Occipital lobe (tissue), 2 donors: ENCODE measurements around the gene C10orf88. TPM values are rescaled to one million over a fixed set of nuclear protein-coding genes. Genes with fewer than 3 reads are reported as not detected.

Source experiments
- DNase-seq: peaks from one replicate; lab custom pipeline; 2025; lab: John Stamatoyannopoulos, UW
- total RNA-seq: library from RNA; depleted of rRNA; stranded (reverse); fragments of >200 nt; gene quantifications from one replicate; pipeline ENCODE4 v1.2.3, GENCODE V29; 2014

Gene C10orf88, protein sequence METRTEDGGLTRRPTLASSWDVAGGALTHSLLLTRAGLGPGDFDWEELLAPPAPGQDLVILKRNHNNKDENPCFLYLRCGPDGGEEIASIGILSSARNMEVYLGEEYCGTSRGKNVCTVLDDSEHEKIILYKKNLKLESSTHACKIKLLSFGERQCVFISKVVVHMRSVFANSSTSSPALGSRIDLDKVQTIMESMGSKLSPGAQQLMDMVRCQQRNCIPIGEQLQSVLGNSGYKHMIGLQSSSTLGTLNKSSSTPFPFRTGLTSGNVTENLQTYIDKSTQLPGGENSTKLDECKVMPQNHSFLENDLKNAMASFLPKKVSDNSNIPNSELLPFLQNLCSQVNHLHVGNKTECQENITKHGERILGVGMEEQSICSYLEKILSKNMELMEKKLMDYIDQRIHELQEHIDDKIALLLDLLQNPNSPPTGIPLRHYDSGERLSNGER
- 31.8 TPM for total RNA-seq

- DNase-seq, result peak; percentile 94
Observed at GRCh38 chr10:122953902-122954730, at the start of gene C10orf88. Gene C10orf88 (minus strand): TSS chr10:122954227. CDS start chr10:122954178, 49 bp downstream.

- DNase-seq, result no peak
Observed at GRCh38 chr10:123001370-123001769, 47.3 kb upstream of the C10orf88 start.

DNA sequence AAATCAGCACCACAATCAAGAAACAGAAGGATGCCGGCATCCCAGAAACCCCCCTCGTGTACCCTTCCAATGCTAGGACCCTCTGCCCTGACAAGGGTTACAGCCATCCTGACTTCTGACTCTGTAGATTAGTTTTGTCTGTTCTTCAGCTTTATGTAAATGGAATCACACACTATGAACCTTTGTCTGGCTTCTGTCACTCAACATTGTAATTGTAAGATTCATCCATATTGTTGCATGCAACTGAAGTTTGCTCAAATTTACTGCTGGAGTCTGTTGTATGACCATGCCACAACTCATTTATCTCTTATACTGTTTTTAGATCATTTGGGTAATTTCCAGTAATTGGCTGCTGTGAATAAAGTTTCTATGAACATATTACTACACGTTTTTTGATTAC lies 46.1 kb upstream of the C10orf88 start:
- no peak for DNase-seq

DNA sequence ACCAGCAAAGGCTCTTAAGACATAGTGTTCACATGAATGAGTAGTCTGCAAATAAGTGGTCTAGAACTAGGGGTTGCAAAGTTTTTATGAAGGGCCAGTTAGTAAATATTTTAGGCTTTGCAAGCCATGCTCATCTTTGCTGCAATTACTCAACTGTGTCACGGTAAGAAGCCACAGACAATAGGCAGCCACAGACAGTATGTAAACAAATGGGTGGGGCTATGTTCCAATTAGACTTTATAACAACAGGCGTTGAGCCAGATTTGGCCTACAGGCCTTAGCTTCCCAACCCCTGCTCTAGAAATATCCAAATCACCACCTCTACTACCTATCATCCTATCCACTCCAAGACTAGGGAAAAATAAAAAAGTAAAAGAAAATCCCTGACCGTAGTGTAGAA lies 45.3 kb upstream of the C10orf88 start:
- DNase-seq, result no peak

- no peak for DNase-seq
Observed at GRCh38 chr10:122998934-122999333, 44.9 kb upstream of the C10orf88 start.

DNA sequence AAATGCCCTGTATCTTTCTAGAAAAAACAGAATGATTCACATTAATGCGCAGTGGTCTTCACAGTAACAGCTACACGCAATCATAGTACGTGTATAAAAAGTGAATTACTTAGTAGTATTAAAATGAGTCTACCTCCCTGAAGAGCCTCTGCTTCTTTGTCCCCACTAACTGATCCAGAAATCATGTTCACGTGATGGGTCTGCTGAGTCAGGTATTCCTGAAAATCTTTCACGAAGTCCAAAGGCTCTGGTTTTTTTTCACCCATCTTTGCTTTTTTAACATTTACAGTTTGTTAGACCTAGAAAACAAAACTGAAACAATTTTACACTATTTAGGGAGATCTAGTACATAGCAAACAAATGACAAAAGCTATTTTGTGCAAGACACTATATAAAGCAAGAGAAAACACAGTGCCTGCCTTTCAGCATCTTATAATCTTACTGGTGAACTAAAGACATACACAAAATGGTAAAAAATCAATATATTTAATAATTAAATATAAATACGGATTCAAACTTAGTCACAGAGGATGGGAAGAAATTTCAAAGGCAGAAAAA lies 44.4 kb upstream of the C10orf88 start:
- DNase-seq, result no peak

DNA sequence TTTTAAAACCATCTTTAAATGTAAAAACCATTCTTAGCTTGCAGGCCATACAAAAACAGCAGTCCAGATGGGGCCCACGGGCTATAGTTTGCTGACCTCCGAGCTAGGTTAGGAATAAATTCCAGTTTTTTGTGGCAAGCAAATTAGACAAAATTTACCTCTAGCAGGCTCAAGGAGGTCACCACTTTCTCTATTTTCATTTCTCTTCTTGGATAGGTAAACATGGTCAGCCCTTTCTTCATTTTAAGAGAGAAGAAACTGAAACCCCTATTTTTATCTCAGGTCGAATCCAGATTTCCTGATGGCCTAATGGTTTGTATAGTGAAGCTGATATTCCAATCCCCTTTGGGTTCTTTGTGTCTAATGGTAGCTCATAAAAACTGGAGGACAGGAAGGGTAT lies 43.8 kb upstream of the C10orf88 start:
- no peak for DNase-seq

- DNase-seq, result no peak
Observed at GRCh38 chr10:122995936-122996335, 41.9 kb upstream of the C10orf88 start.

DNA sequence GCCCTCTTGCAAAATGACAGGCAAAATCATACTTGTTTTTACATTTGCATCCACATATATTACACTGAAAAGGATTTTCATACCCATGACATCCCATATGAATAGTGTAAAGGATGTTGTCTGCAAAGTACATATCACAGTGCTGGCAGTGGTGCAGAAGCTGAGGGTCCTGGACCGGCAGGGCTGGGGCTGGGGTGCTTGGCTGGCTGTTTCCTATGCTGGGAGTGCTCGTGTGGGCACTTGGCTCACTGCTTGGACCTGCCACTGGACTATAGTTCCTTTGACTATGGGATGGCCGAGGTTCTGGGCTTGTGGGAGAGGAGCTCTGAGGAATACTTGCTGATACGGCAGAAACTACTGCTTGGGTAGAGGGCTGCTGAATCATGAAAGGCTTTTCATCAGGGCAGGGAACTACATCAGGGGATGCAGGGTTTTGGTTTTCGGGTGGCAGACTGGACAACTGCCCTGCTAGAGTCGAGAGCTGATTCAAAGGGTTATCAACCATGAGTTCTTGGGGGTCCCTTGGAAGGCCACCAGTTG lies 39.8 kb upstream of the C10orf88 start:
- DNase-seq, result no peak

- no peak for DNase-seq
Observed at GRCh38 chr10:122992031-122992585, 38.1 kb upstream of the C10orf88 start.

- DNase-seq, result no peak
Observed at GRCh38 chr10:122990278-122990677, 36.3 kb upstream of the C10orf88 start.

DNA sequence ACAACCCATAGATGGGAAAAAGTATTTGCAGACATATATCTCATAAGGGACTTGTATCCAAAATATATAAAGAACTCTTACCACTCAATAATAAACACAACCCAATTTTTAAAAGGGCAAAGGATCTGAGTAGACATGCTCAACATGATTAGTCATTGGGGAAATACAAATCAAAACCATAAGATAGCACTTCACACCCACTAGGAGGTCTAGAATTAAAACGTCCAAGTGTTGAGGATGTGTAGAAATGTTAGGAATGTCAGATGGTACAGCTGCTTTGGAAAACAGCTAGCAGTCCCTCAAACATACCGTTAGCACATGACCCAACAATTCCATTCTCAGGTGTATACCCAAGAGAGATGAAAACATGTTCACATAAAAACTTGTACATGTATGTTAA lies 34.5 kb upstream of the C10orf88 start:
- no peak for DNase-seq

DNA sequence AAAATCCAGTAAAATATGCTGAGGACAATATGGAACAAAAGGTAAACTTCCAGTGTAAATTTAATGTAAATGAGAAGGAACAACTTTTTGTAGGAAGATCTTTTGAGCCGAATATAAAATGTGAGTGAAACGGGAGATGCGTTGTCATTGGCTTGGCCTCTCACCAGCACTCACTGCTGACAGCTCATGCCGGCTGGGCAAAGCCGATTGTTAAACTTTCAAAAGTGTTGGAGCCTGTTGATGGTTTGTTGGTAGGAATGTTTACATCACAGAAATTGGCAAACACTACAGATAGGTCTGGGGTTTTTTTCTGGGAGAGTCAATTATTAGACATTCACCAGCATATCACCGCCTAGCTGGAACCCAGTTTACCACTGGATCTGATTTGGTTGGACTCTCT lies 32.3 kb upstream of the C10orf88 start:
- DNase-seq, result no peak

DNA sequence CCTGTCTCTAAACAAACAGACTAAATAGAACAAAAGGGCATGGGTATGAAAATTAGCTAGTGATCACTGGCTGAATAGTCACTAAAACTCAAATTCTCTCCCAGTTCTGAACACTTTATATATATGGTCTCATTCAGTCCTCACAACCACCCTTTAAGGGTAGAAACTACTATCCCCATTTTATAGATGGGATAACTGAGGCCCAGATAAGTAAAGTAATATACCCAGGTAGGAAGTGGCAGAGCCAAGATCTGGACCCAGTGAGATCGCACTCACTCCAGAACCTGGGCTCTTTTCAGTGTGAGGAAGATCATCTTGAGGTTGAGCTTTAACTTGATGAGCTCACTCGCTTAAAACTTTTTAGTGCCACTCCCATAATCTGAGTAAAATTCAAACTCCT lies 30.7 kb upstream of the C10orf88 start:
- DNase-seq, result no peak

DNA sequence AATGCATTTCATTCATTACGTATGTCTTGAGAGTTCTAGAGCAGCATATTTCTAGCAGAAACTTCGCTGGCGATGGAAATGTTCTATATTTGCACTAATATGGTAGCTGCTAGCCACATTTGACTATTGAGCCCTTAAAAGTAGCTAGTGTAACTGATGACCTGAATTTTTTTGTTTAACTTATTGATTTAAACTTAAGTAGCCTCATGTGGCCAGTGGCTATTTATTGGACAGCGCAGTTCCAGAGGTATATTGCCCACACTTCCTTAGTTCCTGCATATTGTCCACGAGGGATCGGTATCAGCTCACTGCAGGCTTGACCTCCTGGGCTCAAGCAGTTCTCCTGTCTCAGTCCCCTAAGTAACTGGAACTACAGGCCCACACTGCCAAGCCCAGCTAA lies 29.9 kb upstream of the C10orf88 start:
- DNase-seq, result no peak

DNA sequence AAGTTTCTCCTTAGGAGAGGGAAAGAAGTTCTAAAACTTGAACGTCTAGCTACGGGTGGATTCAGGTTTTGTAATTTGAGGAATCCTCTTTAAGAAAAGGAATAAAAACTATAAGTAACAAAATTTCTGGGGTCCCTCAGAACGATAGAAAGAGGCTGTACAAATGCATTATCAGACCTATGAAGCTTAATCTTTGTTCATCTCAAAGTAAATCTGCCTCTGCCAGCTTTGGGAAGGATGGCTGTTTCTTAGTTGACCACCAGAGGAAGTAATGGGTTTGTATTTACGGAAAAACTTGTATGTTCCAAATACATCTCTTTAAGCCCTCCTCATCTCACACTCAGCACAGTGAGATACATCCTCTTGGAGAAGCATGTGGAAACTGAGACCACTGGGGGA lies 27.0 kb upstream of the C10orf88 start:
- DNase-seq, result no peak

GRCh38 chr10:122980209-122981065 lies 26.4 kb upstream of the C10orf88 start, which contains the start of gene PSTK:
Gene PSTK (plus strand): TSS chr10:122980401. CDS start chr10:122980480, 79 bp downstream.
- peak; percentile 95 for DNase-seq

DNA sequence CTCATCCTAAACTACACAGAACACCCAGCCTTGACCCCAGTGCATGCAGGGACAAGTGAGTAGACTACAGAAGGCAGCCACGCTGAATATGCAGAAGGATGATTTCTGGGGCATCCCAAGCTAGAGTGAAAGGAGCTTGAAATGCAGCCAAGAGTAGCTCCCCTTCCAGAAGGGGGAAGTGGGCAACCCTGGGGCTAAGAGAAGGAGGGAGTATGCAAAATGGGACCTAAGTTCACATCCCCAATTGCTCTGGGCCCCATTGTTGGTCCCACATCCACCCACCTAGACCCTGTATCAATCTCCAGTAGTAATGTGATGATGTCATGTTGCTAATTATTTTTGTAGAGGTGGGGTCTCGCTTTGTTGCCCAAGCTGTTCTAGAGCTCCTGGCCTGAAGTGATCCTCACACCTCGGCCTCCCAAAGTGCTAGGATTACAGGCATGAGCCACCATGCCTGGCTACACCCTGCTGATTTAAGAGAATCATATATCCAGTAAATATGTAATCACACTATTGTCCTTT lies 20.6 kb upstream of the C10orf88 start:
- DNase-seq, result no peak

DNA sequence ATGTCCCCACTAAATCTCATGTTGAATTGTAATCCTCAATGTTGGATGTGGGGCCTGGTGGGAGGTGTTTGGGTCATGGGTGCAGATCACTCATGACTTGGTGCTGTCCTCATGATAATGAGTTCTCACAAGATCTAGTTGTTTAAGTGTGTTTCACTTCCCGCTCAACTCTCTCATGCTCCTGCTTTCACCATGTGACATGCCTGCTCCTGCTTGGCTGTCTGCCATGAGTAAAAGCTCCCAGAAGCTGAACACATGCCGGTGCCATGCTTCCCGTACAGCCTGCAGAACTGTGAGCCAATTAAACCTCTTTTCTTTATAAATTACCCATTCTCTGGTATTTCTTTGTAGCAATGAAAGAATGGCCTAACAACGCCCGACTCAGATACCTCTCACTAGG lies 20.0 kb upstream of the C10orf88 start:
- DNase-seq, result no peak

- no peak for DNase-seq
Observed at GRCh38 chr10:122968698-122969097, 14.7 kb upstream of the C10orf88 start.
